ENCODE results near the gene ZYG11B.
"Not testable (repeated sequence)": the region's sequence is repeated elsewhere in the genome, so short reads cannot be mapped to it uniquely, and the experiment has no call there.

Gene ZYG11B

GRCh38 chr1:52706941-52707926 lies 19.0 kb upstream of the ZYG11B start:
- no peak for DNase-seq

DNA sequence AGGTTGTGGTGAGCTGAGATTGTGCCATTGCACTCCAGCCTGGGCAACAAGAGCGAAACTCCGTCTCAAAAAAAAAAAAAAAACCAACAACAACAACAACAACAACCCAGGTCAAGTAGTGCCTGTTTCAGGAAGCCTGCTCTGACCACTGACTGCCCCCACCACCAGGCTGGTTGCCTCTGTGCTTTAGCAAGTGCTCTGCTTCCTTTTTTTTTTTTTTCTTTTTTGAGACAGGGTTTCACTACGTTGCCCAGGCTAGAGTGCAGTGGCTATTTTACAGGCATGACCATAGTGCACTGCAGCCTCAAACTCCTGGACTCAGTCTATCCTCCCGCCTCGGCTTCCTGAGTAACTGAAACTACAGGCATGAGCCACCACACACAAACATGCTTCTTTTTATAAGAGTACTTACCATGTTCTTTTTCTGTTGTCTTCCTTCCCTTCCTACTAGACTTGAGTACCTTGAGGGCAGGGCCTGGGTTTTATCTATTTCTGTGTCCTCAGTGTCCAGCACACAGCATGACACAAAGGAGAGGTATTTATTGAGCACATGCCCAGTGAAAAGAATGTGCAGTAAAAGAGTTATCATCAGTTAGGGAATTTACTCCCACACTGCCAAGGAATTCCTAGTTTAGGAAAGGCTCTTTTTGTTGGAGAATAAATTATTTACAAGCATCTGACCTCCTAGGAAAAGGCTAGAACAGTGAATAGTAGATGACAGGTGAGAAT lies 18.2 kb upstream of the ZYG11B start:
- DNase-seq: peak in 1 of 56 donors; percentile 6

GRCh38 chr1:52709016-52709415 lies 17.2 kb upstream of the ZYG11B start:
- DNase-seq: no peak

GRCh38 chr1:52713590-52713989 lies 12.7 kb upstream of the ZYG11B start:
- DNase-seq: no peak

GRCh38 chr1:52715296-52715695 lies 11.0 kb upstream of the ZYG11B start:
- DNase-seq: peak in 5 of 56 donors; percentile 0 to 30 (median 11)

DNA sequence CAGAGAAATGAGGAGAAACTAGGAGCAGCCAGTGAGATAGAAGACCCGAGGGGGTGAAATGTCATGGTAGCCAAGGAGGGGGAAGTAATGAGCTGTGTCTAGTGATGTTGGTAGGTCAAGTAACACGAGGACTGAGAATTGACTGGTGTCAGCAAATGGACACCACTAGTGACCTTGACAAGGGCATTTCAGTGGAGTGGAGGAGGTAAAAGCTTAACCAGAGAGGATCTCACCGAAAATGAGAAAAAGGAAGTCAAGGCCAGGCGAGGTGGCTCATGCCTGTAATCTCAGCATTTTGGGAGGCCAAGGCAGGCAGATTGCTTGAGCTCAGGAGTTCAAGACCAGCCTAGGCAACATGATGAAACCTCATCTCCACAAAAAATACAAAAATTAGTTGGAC lies 3.0 kb upstream of the ZYG11B start:
- DNase-seq: no peak

DNA sequence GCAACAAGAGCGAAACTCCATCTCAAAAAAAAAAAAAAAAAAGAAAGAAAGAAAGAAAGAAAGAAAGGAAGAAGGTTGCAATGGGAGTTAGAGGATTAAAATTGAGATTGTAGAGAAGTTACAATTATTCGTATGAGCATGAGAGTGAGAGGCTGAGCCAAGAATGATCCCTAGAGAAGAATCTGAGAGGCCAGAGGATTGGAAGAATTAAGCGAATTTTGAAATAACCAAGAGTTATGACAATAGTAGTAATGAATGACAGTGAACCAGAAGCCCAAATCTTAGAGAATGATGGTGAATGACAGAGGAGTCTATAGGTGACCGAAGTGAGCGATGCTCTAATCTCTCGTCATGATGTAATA lies 369 bp upstream of the ZYG11B start:
- no peak for DNase-seq

GRCh38 chr1:52727114-52727586 lies 897 bp downstream of the ZYG11B start:
- DNase-seq: peak in 4 of 56 donors; percentile 2 to 14 (median 11)

GRCh38 chr1:52727956-52728656 lies 1.9 kb downstream of the ZYG11B start:
- DNase-seq: no peak

- no peak for DNase-seq
These were observed 7.1 kb downstream of the ZYG11B start for GRCh38 chr1:52733368-52733767.

DNA sequence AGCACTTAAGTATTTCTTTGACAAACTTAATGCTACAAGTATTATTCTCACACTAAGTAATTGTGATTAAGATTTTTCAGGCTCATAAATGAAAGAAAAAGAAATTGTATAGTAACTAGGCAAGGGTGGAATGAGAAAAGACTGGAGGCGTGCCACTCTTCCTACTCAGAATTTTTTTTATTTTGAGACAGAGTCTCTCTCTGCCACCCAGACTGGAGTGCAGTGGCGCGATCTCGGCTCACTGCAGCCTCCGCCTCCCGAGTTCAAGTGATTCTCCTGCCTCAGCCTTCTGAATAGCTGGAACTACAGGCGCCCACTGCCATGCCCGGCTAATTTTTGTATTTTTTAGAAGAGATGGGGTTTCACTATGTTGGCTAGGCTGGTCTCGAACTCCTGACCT lies 9.1 kb downstream of the ZYG11B start:
- peak in 8 of 56 donors; percentile 1 to 29 (median 8) for DNase-seq

- DNase-seq: no peak
These were observed 11.9 kb downstream of the ZYG11B start for GRCh38 chr1:52738148-52738547.

DNA sequence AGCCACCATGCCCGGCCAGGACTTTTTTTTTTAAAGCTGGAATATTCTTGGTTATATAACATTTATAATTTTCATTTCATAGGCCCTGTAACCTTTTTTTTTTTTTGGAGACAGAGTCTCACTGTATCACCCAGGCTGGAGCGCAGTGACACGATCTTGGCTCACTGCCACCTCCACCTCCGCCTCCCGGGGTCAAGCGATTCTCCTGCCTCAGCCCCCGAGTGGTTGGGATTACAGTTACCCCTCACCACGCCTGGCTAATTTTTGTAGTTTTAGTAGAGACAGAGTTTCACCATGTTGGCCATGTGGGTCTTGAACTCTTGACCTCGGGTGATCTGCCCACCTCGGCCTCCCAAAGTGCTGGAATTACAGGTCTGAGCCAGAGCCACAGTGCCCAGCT lies 12.6 kb downstream of the ZYG11B start:
- DNase-seq: peak in 1 of 56 donors; percentile 5

- no peak for DNase-seq
These were observed 13.6 kb downstream of the ZYG11B start for GRCh38 chr1:52739699-52740467.

- DNase-seq: no peak
These were observed 15.0 kb downstream of the ZYG11B start for GRCh38 chr1:52741259-52741658.

GRCh38 chr1:52746189-52746588 lies 19.9 kb downstream of the ZYG11B start:
- DNase-seq: no peak

DNA sequence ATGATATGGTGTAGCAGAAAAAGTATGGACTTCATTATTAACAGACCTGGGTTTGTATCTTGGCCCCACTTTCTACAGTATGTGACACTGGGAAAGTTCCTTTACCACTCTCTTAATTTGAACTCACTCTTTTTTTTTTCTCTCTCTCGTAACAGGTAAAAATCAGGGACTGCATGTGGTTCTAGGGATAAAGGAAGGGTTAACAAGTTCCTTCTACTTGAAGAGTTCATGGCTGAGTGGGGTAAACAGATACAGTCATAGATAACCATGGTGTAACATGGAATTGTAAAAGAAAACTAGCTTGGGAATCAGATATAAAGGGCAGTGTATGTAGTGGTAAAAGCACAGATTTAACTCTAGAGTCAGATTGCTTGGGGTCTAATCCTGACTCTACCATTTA lies 21.2 kb downstream of the ZYG11B start:
- DNase-seq: no peak

- DNase-seq: no peak
These were observed 21.9 kb downstream of the ZYG11B start for GRCh38 chr1:52748119-52748518.

DNA sequence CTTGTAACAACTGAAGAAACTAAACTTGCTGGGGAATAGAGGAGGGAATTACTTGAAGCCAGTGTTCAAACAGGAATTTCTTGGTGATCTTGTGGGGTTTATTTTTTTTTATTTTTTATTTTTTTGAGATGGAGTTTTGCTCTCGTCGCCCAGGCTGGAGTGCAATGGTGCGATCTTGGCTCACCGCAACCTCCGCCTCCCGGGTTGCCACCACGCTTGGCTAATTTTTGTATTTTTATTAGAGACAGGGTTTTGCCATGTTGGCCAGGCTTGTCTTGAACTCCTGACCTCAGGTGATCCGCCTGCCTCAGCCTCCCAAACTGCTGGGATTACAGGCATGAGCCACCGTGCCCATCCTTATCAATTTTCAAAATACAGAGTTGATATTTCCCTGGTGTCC lies 23.2 kb downstream of the ZYG11B start:
- not testable (repeated sequence) for DNase-seq

GRCh38 chr1:52750139-52750538 lies 23.9 kb downstream of the ZYG11B start:
- not testable (repeated sequence) for DNase-seq

Data from nucleus accumbens (tissue), 56 donors.